ENCODE data around the gene FOXR1. TPM values are rescaled to one million over a fixed set of nuclear protein-coding genes. Genes with fewer than 3 reads are reported as not detected.

Gene FOXR1, protein sequence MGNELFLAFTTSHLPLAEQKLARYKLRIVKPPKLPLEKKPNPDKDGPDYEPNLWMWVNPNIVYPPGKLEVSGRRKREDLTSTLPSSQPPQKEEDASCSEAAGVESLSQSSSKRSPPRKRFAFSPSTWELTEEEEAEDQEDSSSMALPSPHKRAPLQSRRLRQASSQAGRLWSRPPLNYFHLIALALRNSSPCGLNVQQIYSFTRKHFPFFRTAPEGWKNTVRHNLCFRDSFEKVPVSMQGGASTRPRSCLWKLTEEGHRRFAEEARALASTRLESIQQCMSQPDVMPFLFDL
- not detected for total RNA-seq
- polyA plus RNA-seq: not detected
- long read RNA-seq, donor 1: 0 reads
- long read RNA-seq, donor 2: 0 reads
- long read RNA-seq, donor 3: 0 reads
- long read RNA-seq, donor 4: 0 reads
- long read RNA-seq, donor 5: 0 reads
- long read RNA-seq, donor 6: 0 reads
- long read RNA-seq, donor 7: 0 reads
- long read RNA-seq, donor 8: 0 reads
- long read RNA-seq, donor 9: 0 reads
- long read RNA-seq, donor 10: 0 reads

DNA sequence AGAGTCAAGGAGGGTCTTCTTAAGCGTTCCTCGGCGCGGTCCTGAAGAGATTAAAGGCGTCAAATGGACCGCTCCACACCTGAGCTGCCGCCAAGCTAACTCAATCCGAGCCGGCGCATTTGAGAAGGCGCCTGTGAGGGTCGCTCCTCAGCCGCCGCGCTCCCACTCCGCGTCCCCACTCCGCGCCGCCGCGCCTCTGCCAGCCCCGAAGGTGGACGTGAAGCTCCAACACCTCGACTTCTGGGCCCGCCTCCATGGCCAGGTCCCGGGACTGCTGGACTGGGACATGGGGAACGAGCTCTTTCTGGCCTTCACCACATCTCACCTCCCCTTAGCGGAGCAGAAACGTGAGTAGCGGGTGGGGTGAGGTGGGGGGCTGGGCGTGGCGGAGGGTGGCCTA lies at the start of gene FOXR1:
TSS of gene FOXR1 (plus strand) at position 116 of the 400 bp plus-strand sequence. CDS start at position 287, 171 bp downstream.
- Histone ChIP-seq H3K9me3 (no peaks in the 10 kb centered on the region), H3K4me1 (no peaks in the 10 kb centered on the region), H3K27ac (no peak within 1 kb of the TSS), H3K4me3 (no peak within 1 kb of the TSS), H3K36me3 (no peaks in the 10 kb centered on the region), H3K27me3 (peaks cover 0 to 21% (median 6%) of the 10 kb centered on the region in 3 donors)
- 36 to 59% (median 41%) methylated on average over 22 to 33 of the region's 33 CpGs for WGBS, 5 donors
- TF ChIP-seq POLR2AphosphoS5 (IDR thresholded peaks at IDR 0.05): no peak
- TF ChIP-seq, protein P1, sequence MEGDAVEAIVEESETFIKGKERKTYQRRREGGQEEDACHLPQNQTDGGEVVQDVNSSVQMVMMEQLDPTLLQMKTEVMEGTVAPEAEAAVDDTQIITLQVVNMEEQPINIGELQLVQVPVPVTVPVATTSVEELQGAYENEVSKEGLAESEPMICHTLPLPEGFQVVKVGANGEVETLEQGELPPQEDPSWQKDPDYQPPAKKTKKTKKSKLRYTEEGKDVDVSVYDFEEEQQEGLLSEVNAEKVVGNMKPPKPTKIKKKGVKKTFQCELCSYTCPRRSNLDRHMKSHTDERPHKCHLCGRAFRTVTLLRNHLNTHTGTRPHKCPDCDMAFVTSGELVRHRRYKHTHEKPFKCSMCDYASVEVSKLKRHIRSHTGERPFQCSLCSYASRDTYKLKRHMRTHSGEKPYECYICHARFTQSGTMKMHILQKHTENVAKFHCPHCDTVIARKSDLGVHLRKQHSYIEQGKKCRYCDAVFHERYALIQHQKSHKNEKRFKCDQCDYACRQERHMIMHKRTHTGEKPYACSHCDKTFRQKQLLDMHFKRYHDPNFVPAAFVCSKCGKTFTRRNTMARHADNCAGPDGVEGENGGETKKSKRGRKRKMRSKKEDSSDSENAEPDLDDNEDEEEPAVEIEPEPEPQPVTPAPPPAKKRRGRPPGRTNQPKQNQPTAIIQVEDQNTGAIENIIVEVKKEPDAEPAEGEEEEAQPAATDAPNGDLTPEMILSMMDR (IDR thresholded peaks at IDR 0.05): no peak
- no peak for TF ChIP-seq EP300 (IDR thresholded peaks at IDR 0.05)
- TF ChIP-seq POLR2A (IDR thresholded peaks at IDR 0.05): no peak
- intact Hi-C loops (cut with DNase I; ENCODE audit: low total_unique reads): no loop called here
- no peak for DNase-seq

DNA sequence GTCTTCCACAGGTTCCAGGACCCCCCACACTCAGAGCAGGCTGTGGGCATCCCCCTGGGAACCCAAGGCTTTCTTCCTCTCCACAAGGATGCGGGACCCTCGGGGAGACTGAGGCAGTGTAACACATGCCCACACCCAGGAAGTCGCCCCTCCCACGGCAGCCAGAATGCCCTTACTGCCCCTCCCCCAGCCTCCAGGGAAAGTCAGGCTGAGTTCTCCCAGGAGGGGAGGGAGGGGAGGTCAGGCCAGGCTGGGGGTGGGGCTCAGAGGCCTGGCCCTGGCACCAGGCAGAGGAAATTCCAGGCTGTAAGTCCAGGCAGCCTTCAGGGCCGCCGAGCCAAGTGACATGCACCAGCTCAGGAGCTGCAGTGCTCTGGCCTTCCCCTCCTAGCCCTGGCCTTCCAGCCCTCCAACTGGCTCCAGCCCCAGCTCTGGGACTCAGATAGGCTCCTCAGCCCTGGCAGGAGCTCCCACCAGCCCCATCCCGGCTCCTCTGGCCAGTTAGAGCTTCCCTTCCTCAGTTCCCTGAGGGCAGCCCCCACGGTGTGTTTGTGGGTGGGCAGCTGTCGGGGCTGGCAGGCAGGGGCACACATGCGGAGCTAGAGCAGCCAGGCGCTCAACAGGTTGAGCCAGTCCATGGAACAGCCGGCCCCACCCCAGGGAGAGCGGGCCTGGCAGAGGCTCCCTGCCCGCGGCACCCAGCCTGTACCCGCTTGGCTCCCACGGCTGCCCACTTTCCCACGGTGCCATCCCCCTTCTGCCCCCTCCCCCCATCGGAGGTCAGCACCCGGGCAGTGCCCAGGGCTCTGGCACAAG lies 49.4 kb upstream of the FOXR1 start:
- no peaks in the 10 kb centered on the region for H3K9me3 ChIP-seq
- DNase-seq: peak; percentile 85 to 88
- H3K27me3 ChIP-seq: no peaks in the 10 kb centered on the region
- H3K4me1 ChIP-seq: peaks cover 73 to 91% (median 83%) of the 10 kb centered on the region in 4 donors
- TF ChIP-seq POLR2AphosphoS5 (IDR thresholded peaks at IDR 0.05) (peak; percentile 86 to 93 (median 90)), EP300 (IDR thresholded peaks at IDR 0.05) (peak; percentile 37), POLR2A (IDR thresholded peaks at IDR 0.05) (peak in 2 of 4 donors; percentile 45 to 51)
- TF ChIP-seq, protein P1 (IDR thresholded peaks at IDR 0.05): no peak
- peak overlapping the region; percentile 89 to 97 (median 90) for H3K4me3 ChIP-seq
- intact Hi-C loops (cut with DNase I; ENCODE audit: low total_unique reads): no loop called here
- H3K27ac ChIP-seq: peak overlapping the region; percentile 86 to 99 (median 97)
- WGBS, 5 donors: 1 to 22% (median 15%) methylated on average over 7 to 20 of the region's 20 CpGs
- no peaks in the 10 kb centered on the region for H3K36me3 ChIP-seq

DNA sequence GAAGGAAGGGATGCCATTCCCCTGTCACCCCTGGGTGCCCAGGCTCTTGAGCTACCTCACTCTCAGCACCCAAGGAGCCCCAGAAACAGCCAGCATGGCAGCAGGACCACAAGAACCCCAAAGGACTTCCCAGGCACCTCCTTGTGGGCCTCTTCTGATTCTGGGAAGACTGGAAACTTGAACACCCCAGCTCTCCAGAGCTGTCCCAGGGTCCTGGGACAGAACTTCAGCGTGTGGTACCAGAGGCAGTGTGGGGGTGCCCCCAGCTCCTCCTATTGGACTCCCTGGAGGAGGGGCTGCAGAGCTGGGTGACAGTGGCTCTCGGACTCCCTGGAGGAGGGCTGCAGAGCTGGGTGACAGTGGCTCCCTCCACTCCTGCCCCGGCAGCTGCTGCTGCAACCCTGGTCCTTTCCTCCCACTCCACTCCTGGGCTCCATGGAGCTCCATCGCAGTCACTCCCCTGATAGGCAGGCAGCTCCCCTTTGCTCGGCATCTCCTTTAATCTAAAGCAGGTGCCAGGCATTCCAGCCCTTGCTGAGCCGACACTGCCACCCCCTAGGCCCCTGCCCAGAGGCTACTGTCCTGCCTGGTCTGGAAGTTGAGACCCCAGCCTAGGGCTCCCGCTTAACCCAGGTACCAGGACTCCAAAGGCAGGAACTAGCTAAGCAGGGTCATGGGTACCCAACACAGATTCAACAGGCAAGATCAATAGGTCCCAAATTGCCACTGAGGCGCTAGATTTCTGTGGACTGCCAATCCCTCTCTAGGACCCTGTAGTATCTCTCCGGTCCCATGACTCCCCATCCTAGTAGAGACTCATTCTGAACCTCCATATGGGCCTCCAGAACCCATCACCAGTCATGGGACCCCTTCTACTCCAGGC lies 48.6 kb upstream of the FOXR1 start:
- peak in 1 of 2 donors; percentile 16 for DNase-seq
- TF ChIP-seq EP300 (IDR thresholded peaks at IDR 0.05): no peak
- TF ChIP-seq POLR2A (IDR thresholded peaks at IDR 0.05): no peak
- no peak for TF ChIP-seq POLR2AphosphoS5 (IDR thresholded peaks at IDR 0.05)
- TF ChIP-seq, protein P1 (IDR thresholded peaks at IDR 0.05): no peak
- WGBS, 5 donors: 17 to 33% (median 23%) methylated on average over 8 to 9 of the region's 9 CpGs
- H3K4me1 ChIP-seq: peaks cover 72 to 91% (median 83%) of the 10 kb centered on the region in 4 donors
- no peaks in the 10 kb centered on the region for H3K36me3 ChIP-seq
- no peaks in the 10 kb centered on the region for H3K9me3 ChIP-seq
- intact Hi-C loops (cut with DNase I; ENCODE audit: low total_unique reads): no loop called here
- peak overlapping the region; percentile 89 to 97 (median 90) for H3K4me3 ChIP-seq
- peak overlapping the region; percentile 86 to 99 (median 97) for H3K27ac ChIP-seq
- H3K27me3 ChIP-seq: no peaks in the 10 kb centered on the region

Measured in stomach (tissue), 19 donors.